Spleen (tissue), 7 donors: ENCODE data around the gene SMG6.

Experiments used
- POLR2A ChIP-seq, 3 donors: fragments of 450-650 bp; IDR thresholded peaks; one replicate each; pipeline ENCODE4 v1.5.1; 2017; ENCODE audit warnings: antibody characterized with exemption in 3 of 3, mild to moderate bottlenecking in 1 of 3
- POLR2AphosphoS5 ChIP-seq, 3 donors: sonication (generic); formaldehyde crosslinking; IDR thresholded peaks; one replicate each; pipeline ENCODE4 v1.5.1; 2017; ENCODE audit warnings: antibody characterized with exemption in 3 of 3
- TF ChIP-seq, protein P1 (sequence below), 11 experiments: fragments of 200-600 bp in 7 of 11; fragments of 450-650 bp in 4 of 11; sonication (generic) in 4 of 11; IDR thresholded peaks in 8 of 11; conservative IDR thresholded peaks in 3 of 11; 1 replicate in 7 of 11; 2 replicates in 4 of 11; pipeline versions ENCODE4 v1.4.0 to v1.8.0; 2016 to 2021; ENCODE audit warnings: antibody characterized with exemption in 11 of 11, inconsistent platforms in 4 of 11, mild to moderate bottlenecking in 1 of 11
- donor health status: DM: no; HTN: no; CAD: no; lungs with moderate emphysema.
- donor health status: DM: no; HTN: no; CAD: no.
- donor health status: DM: no; HTN: no; CAD: no.

DNA sequence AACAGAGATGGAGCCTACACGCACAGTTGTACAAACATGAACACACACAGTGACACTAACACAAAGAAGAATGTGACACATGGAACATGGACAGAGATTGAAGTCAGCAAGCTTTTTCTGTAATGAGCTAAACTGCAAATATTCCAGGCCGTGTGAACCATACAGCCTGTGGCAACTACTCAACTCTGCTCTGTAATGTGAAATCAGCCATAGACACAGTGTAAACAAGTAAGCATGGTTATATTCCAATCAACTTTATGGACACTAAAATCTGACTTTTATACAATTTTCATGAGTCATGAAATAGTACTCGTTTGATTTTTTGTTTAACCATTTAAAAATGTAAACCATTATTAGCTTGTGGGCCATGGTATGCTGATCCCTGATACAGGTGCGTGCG lies 120.2 kb downstream of the SMG6 start:
- no peak for TF ChIP-seq POLR2A (IDR thresholded peaks at IDR 0.05)
- no peak for TF ChIP-seq POLR2AphosphoS5 (IDR thresholded peaks at IDR 0.05)
- TF ChIP-seq, protein P1, sequence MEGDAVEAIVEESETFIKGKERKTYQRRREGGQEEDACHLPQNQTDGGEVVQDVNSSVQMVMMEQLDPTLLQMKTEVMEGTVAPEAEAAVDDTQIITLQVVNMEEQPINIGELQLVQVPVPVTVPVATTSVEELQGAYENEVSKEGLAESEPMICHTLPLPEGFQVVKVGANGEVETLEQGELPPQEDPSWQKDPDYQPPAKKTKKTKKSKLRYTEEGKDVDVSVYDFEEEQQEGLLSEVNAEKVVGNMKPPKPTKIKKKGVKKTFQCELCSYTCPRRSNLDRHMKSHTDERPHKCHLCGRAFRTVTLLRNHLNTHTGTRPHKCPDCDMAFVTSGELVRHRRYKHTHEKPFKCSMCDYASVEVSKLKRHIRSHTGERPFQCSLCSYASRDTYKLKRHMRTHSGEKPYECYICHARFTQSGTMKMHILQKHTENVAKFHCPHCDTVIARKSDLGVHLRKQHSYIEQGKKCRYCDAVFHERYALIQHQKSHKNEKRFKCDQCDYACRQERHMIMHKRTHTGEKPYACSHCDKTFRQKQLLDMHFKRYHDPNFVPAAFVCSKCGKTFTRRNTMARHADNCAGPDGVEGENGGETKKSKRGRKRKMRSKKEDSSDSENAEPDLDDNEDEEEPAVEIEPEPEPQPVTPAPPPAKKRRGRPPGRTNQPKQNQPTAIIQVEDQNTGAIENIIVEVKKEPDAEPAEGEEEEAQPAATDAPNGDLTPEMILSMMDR (IDR thresholded peaks at IDR 0.05 in 8 of 11, conservative IDR thresholded peaks at IDR 0.05 in 3 of 11) = no peak
